Fibroblast of the aortic adventitia (primary cell): Measurements from ENCODE around the gene HOXD1. TPM values are rescaled to one million over a fixed set of nuclear protein-coding genes. Genes with fewer than 3 reads are reported as not detected.

ENCODE experiments used
- DNase-seq: peaks from one replicate; pipeline ENCODE4 v3.0.0-alpha.2; 2010; ENCODE audit warnings: low read depth
- H3K4me3 ChIP-seq: 2 replicates; pipeline ENCODE4 v1.5.1; 2011; ENCODE audit warnings: low read depth, mild to moderate bottlenecking, control low read depth, low read length, moderate library complexity
- CTCF ChIP-seq: IDR thresholded peaks from 2 replicates; pipeline ENCODE4 v1.5.1; 2011; ENCODE audit warnings: mild to moderate bottlenecking, low read length, control low read depth, inconsistent platforms; ENCODE audit not compliant: insufficient read depth
- total RNA-seq: library from RNA; depleted of rRNA; stranded (reverse); fragments of >200 nt; gene quantifications from 2 replicates; pipeline ENCODE4 v1.2.3, GENCODE V29; 2012; ENCODE audit warnings: low replicate concordance

HOXD1 gene
- total RNA-seq, 1 donor: not detected

- no peak for TF ChIP-seq CTCF
- H3K4me3 ChIP-seq: no peak overlapping the region
- no peak for DNase-seq
Measured at GRCh38 chr2:176177580-176178037, 10.9 kb upstream of the HOXD1 start.

- TF ChIP-seq CTCF: no peak
- DNase-seq: no peak
- no peak overlapping the region for H3K4me3 ChIP-seq
Measured at GRCh38 chr2:176178038-176178756, 10.3 kb upstream of the HOXD1 start.

- H3K4me3 ChIP-seq: no peak overlapping the region
Measured at GRCh38 chr2:176178757-176179295, 9.6 kb upstream of the HOXD1 start.

GRCh38 chr2:176181551-176181950 lies 6.9 kb upstream of the HOXD1 start:
- TF ChIP-seq CTCF: no peak
- no peak for DNase-seq
- H3K4me3 ChIP-seq: no peak overlapping the region

More at GRCh38 chr2:176178757-176179295, 9.6 kb upstream of the HOXD1 start:
- no peak for TF ChIP-seq CTCF
- DNase-seq: no peak

GRCh38 chr2:176182671-176183070 lies 5.8 kb upstream of the HOXD1 start:
- DNase-seq: no peak
- no peak overlapping the region for H3K4me3 ChIP-seq
- TF ChIP-seq CTCF: no peak

GRCh38 chr2:176184749-176185148 lies 3.7 kb upstream of the HOXD1 start:
- TF ChIP-seq CTCF: no peak
- no peak for DNase-seq
- no peak overlapping the region for H3K4me3 ChIP-seq
